GM19438 (cell line): Measurements from ENCODE around the gene DGKZ.
A peak's percentile ranks its signal among the peaks of the same experiment; 100 is the strongest.
"Not testable (repeated sequence)": the region's sequence is repeated elsewhere in the genome, so short reads cannot be mapped to it uniquely, and the experiment has no call there.

ENCODE experiments used
- ATAC-seq: cut with Tn5 transposase; IDR thresholded peaks from one replicate; pipeline ENCODE4 v1.9.1; 2021; ENCODE audit warnings: low read depth; ENCODE audit not compliant: unreplicated experiment

The DGKZ gene

DNA sequence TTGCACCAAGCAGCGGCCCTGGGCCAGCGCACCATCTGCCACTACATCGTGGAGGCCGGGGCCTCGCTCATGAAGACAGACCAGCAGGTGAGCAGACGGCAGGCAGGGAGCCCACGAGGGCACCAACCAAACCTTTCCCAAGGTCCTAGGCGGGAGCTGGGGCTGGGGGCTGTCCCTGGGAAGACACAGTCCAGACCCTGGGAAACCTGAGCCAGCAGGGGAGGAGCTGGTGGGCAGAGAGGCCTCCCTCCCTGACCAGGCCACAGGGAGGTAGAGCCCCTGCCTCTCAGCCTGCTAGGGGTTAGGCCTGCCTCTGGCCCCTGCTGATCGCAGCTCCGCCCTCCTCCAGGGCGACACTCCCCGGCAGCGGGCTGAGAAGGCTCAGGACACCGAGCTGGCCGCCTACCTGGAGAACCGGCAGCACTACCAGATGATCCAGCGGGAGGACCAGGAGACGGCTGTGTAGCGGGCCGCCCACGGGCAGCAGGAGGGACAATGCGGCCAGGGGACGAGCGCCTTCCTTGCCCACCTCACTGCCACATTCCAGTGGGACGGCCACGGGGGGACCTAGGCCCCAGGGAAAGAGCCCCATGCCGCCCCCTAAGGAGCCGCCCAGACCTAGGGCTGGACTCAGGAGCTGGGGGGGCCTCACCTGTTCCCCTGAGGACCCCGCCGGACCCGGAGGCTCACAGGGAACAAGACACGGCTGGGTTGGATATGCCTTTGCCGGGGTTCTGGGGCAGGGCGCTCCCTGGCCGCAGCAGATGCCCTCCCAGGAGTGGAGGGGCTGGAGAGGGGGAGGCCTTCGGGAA lies 32.4 kb downstream of the DGKZ start:
- ATAC-seq: not testable (repeated sequence)

DNA sequence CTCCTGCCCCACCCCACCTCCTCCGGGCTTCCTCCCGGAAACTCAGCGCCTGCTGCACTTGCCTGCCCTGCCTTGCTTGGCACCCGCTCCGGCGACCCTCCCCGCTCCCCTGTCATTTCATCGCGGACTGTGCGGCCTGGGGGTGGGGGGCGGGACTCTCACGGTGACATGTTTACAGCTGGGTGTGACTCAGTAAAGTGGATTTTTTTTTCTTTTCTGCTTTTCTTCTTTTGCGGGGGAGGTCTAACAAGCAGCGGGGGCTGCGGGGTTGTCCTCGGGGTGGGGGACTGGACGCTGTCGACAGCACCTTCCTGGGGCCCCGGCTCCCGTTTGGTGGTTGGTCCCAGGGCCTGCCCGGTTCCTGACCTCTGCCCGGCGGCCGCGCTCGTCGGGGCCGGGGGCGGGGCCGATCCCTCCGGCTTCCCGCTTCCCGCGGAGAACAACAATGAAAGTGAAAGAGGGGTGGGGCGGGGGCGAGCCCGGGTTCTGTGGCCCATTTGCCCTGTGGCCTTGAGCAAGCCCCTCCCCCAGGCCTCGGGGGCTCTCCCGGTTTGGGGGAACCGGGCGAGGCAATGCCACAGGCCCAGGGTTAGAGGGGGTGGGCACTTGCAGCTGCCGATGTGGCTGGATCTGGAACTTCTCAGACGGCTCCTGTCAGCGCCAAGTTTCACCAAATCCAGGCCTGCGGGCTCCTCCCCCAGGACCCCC lies 33.2 kb downstream of the DGKZ start:
- ATAC-seq: no peak

- ATAC-seq: no peak
Observed at GRCh38 chr11:46381048-46381818, 34.0 kb downstream of the DGKZ start, which contains the start of gene MDK. TSS of gene MDK (plus strand) at chr11:46381669. CDS start at chr11:46382058, 389 bp downstream.

DNA sequence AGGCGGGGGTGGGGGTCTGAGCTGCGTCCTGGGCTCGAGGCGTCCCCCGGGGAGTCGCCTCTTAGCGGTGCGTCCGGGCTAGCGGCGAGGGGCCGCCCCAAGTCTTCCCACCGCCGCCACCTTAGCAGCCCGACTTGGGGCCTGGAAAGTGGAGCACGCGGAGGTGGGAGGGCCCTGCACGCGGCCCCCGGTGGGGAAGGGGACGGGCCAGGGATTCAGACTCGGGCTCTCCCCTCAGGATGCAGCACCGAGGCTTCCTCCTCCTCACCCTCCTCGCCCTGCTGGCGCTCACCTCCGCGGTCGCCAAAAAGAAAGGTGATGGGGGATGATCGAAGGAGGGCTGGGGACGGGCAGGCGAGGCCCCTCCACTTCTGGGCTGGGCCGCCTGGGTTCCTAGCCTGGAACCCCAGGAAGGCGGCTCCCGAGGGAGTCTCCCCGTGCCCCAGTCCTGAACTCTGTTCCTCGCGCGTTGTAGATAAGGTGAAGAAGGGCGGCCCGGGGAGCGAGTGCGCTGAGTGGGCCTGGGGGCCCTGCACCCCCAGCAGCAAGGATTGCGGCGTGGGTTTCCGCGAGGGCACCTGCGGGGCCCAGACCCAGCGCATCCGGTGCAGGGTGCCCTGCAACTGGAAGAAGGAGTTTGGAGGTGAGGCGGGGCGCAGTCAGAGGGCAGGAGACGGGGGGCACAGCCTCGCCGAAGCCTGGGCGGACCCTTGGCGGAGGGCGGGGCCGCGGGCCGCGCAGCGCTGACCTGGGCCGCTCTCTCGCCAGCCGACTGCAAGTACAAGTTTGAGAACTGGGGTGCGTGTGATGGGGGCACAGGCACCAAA lies 34.8 kb downstream of the DGKZ start:
- no peak for ATAC-seq

- no peak for ATAC-seq
Observed at GRCh38 chr11:46382646-46383403, 35.6 kb downstream of the DGKZ start.

- ATAC-seq: no peak
Observed at GRCh38 chr11:46383404-46383758, 36.1 kb downstream of the DGKZ start.

DNA sequence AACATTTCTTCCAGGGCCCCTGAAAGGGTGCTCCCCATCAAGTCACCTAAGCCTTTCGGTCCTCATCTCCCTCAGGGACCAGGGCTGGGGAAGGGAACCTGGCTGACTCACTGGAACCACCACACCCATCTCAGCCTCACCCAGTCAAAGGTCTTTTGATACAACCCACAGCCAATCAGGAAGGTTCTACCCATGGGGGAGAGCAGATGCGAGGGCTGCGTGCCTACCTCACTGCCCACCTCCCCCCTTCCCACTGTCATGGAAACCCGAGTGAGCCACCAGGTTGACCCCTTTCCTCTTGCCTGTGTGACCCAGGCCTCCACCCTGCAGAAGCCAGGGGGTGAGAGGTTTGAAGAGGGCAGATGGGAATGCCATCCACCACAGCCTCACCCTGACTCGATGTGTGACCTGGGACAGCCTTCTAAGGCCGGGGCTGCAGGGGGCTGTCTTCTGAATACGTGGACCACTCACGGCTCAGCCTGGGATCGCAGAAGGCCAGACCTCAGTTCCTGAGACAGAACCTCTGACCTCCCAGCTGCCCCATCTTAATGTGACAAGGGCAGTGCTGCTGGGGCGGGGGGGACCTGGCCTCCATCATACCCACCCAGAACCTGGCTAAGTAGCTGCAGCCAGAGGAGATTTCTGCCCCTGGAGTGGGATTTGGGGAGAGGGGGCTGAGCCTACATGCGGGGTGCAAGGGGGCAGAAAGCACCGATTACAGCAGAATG lies 36.9 kb downstream of the DGKZ start:
- ATAC-seq: no peak

DNA sequence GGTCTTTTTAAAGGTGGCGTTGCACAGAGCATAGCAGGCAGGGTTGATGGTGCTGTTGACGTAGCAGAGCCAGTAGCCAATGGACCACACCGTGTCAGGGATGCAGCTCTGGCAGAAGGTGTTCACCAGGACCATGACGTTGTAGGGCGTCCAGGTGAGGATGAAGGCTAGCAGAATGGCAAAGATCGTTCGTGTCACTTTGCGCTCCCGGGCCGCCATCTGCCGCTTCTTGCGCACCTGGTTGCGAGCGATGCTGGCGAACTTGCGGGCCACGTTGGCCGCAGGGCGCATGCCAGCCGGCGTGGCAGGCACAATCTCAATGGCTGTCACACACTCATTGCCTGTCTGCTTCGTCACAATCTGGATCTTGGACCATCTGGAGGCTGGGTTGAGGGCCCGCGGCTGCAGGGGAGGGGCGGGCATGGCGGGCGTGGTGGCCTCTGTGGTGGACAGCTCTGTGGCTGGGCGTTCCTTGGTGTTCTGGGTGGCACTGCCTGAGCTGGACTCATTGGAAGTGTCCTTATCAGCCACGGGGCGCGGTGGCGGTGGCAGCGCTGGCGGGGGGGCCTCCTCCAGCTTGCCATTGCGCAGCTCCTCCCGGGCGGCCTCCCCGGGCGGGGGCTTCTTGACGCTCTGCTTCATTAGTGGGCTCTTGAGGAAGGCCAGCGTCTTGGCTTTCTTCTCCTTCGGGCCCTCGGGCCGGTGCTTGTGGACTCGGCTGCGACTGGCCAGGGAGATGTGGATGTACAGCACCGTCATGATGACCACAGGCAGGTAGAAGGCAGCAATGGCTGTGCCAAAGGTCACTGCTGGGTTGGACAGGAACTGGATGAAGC lies 38.1 kb downstream of the DGKZ start:
- no peak for ATAC-seq

DNA sequence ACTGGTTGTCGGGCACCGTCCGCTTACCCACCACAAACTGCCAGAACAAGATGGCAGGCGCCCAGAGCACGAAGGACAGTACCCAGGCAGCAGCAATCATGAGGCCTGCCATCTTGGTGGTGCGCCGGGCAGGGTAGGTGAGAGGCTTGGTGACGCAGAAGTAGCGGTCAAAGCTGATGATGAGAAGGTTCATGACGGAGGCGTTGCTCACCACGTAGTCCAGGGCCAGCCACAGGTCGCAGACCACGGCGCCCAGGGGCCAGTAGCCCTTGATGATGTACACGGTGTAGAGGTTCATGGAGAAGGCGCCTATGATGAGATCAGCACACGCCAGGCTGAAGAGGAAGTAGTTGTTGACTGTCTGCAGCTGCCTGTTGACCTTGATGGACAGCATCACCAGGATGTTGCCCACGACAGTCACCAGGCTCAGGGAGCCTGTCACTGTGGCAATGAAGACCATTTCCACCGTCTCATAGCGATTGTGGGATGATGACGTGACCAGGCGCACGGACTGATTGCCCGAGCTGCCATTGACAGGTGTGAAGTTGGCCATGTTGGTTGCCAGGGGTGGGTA lies 38.8 kb downstream of the DGKZ start:
- no peak for ATAC-seq

GRCh38 chr11:46386674-46387073 lies 39.4 kb downstream of the DGKZ start:
- ATAC-seq: no peak

- no peak for ATAC-seq
Observed at GRCh38 chr11:46387456-46387855, 40.2 kb downstream of the DGKZ start.

DNA sequence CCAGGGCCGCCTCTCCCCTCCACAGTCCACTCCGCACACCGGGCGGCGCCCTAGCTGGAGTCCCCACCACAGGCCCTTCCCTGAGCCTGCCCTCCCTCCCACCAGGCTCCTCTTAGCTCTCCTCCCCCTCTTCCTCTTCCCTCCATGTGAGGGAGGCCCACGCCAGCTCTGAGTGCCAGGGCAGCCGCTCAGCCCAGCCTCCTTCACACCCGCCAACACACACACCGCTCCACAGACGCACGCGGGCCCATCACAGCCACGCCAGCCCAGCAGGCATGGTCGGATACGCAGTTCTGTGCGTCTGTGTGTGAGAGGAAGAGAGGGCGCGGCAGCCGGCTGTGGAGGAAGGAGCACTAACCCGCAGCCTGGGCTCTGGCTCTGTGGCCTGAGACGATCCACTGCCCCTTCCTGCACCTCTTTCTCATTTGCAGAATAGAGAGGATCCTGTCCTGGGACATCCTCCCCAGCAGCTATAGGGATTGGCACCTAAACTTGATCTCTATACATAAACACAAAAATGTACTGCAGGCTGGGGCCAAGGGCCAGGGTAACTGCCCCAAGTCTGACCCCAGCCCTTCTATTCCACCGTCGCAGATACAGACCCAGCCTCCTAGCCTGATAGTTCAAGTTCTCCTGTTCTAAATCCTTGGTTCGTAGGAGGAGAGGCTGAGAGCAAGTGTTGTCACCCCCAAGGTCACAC lies 40.8 kb downstream of the DGKZ start:
- no peak for ATAC-seq

- no peak for ATAC-seq
Observed at GRCh38 chr11:46388619-46389449, 41.6 kb downstream of the DGKZ start.

DNA sequence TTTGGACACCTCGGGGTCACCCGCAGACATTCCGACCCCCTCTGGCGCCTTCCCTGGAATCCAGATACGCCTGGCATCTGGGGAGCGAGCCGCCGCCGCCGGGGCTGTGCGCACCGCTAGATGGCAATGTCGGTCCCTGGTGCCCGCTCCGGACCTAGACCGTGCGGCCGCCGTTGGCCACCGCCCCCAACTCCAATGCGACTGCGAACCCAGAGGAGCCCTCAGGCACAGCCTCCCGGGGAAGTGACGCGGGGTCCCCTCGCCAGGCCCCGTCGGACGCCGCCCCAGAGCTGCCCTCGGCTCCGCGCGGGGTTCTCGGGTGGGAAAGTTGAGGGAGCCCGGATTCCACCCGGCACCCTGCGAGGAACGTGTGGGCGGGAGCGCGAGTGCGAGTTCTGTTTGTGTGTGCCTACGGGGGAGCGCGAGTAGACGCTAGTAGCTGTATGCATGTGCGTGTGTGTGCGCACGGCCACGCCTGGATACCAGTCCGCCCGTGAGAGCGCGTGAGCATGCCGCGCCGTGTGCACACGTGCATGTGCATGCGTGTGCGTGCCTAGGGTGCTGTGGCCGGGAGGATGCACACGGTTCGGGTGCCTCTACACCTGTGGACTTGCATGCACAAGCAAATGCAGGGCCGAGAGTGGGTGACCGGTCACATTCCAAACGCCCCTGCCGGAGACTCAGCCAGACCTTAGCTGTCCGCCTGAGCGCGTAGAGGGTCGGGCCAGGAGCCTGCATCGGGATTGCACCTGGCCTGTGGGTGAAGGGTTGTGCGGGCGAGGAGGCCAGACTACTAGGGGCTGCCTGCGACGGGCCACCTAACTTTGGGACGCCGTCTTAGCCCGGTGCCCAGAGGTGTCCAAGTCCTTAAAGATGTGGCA lies 42.4 kb downstream of the DGKZ start:
- ATAC-seq: peak; percentile 52
